Fibroblast of peridontal ligament (primary cell): ENCODE data around the gene CHAF1B.
"Not testable (repeated sequence)": the region's sequence is repeated elsewhere in the genome, so short reads cannot be mapped to it uniquely, and the experiment has no call there.

Experiments used
- DNase-seq: peaks from one replicate; pipeline ENCODE4 v3.0.0-alpha.2; 2010; ENCODE audit errors: extremely low read depth

CHAF1B gene

DNA sequence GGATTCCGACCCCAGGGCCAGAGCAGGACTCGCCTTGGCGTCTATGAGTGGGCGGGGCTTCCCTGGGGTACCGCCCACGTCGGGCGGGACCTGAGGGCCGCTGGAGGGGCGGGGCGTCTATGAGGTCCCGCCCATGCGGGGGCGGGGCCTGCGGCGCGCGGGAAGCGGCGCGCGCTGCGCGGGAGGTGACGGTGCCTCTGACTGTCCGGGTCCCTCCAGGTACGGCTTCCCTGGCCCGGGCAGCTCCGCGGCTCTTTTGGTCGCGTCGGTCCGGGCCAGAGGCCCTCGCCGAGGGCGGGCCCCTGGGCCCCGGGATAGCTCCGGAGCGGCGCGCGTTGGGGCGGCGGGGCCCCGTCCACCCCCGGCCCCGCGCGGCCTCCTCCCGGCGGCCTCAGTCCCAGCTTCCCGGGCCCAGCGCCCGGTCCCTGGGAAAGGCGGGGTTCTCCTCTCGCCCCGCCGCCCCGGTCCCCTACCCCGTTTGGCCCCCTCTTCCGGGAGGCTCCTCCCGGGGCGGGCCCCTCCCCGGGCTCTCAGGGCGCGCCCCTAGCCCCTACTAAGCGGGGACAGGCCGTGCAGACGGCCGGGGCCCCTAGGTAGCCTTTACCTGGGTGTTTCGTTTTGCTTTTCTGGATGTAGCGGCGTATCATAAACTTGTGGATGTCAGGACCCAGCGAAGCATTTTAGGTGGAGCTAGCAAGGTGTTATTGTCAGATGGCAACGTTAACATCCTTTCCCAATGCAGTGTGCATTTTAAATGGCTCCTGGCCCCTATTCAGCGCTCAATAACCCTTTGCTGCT, at the start of gene CHAF1B:
TSS of gene CHAF1B (plus strand) at position 160 of the 798 bp plus-strand sequence. CDS start 745 bp downstream, outside the sequence.
- DNase-seq, result peak; percentile 59

DNA sequence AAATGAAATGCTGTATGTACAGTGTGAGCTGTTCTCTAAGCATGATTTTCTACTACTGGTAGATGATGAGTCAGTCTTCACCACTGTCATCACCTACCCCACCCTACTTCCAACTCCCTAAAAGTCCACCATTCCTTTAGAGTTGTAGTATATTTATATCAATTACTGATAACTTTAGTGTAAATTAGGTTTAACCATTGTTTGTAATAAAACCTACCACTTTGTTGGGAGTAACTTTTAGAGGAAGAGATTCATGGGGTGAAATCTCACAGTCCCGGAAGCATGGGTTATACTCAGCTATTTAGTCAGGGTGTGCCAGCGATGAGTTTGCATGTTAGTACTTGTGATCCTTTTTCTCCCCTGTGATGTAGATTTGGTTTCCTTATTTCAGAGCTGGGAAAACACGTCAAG, 48.1 kb upstream of the CHAF1B start:
- DNase-seq, result peak; percentile 58

GRCh38 chr21:36338975-36339374, 46.2 kb upstream of the CHAF1B start:
- DNase-seq, result no peak

DNA sequence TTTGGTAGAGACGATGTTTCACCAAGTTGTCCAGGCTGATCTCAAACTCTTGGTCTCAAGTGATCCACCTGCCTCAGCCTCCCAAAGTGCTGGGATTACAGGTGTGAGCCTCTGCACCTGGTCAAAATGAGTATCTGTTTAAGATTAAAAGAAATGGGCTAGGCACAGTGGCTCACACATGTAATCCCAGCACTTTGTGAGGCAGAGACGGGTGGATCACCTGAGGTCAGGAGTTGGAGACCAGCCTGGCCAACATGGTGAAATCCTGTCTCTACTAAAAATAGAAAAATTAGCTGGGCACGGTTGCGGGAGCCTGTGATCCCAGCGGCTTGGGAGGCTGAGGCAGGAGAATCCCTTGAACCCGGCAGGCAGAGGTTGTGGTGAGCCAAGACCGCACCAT, 42.6 kb upstream of the CHAF1B start:
- DNase-seq, result not testable (repeated sequence)

GRCh38 chr21:36344931-36345330, 40.3 kb upstream of the CHAF1B start:
- no peak for DNase-seq

DNA sequence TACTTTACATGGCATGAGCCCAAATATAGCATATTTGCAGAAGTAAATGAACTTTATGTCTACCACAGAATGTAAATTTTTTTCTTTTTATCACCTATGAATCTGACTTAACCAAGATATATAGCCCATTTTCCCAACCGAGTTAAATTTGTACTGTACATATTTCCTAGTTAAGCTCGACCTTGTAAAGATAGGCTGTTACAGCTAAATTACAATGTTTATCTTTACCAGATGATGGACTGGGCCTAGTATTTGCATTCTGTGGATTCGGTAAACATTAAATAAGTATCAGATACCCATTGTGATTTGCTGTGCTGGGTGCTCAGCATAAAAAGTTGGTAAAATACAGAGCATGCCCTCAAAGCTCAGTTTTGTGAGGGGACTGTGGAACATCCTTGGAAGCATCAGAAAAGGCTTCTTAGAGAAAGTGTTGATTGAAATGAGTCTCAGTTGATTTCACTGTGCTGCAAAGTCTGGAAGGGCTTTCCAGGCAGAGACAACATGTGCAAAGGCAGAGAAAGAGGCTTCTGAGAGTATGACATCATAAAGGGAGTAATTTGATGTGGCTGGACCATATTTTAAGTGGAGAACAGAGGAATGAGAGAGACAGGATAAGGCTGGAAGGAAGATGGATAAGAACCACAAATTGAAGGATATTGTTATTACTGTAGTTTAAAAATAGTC, 37.8 kb upstream of the CHAF1B start:
- peak; percentile 47 for DNase-seq

DNA sequence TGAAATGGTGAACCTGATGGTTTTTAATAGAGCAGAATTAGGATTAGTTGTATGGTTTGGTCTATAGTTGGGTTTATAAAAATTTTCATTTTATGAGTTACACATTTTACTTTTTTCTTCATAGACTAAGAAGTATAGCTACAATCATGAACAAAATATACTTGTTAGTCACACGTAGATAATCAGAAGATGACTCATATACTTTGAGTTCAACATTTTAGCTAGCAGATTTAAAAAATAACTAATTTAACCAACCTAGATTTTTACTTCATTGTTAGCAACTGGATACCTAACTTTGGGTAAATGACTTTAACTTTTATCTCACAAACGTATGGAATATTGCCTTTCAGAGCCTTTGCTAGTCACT, 37.2 kb upstream of the CHAF1B start:
- peak; percentile 28 for DNase-seq

- no peak for DNase-seq
Observed at GRCh38 chr21:36349315-36349714, 35.9 kb upstream of the CHAF1B start.

DNA sequence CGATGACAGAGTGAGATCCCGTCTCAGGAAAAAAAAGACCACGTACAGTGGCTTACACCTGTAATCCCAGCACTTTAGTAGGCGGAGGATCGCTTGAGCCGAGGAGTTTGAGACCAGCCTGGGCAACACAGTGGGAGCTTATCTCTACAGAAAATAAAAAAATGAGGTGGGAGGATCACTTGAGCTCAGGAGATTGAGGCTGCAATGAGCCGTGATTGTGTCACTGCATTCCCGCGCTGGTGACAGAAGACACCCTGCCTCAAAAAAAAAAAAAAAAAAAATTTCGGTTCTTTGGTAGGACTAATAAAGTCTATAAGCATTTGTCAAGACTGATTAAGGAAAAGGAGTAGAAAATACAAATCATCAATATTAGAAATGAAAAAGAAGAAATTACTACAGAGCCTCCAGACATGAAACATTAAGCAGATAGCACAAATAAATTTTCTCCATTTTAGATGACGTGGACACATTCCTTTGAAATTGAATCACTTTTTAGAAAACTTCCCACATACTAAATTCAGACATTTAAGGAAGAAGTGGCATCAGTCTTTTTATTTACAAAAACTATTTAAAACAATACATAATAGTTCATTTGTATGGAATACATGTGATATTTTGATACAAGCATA, 34.8 kb upstream of the CHAF1B start:
- peak; percentile 71 for DNase-seq

DNA sequence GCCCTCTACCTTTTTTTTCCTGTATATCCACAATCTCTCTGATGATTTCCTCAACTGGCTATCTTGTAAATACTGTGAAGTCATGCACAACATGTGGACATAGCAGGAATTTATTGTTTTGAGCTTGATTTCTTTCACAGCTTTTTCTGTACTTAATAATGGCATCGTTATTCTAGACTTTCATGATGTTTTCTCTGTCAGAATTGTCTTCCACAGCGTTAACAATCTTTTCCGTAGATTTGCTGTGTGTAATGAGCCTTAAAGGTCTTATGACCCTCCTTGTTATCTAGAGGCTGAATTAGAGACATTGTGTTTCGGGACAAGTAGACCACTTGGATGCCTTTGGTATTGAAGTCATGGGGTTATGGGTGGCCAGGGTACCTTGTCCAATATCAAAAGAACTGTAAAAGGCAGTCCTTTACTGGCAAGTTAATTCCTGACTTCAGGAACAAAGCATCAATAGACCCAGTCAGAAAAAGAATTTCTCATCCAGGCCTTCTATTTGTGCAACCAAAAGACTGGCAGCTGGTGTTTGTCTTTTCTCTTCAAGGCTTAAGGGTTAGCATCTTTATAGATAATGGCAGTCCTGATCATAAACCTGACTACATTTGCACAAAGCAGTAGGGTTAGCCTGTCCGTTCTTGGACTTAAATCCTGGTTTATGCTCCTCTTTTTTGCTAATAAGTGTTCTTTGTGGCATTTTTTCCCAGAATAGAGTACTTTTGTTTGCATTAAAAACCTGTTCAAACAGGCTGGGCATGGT, 30.1 kb upstream of the CHAF1B start:
- no peak for DNase-seq

DNA sequence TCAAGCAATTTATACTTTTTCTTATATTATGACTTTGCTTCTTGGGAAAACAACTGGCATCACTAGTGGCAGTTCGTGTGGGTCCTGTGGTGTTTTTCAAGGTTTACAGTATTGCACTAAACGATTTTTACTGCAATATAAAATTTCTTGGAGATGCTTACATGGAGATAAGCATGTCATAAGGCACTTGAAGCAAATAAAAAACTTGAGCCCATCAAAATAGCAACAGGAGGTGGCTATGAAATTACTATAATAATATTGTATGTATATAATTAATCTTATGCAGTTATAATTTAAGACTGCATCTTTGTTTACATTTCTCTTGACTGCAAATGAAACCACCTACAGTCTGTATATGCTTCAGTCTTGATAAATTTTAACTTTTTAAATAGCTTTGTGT, 29.3 kb upstream of the CHAF1B start:
- DNase-seq, result no peak

DNA sequence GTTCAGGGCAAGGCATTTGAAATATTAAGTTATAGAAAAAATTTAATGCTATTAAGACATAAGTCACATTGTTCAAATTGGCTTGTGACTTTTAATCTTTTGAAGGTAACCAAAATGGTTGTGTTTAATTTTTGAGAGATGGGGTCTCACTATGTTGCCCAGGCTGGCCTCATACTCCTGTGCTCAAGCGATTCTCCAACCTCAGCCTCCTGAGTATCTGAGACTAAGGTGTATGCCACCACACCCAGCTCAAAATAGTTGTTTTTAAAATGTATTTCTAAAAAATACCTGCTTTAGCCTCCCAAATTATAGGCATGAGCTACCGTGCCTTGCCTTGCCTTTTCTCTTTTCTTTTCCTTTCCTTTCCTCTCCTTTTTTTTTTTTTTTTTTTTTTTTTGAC, 26.0 kb upstream of the CHAF1B start:
- no peak for DNase-seq

GRCh38 chr21:36369064-36369685, 16.0 kb upstream of the CHAF1B start:
- no peak for DNase-seq

DNA sequence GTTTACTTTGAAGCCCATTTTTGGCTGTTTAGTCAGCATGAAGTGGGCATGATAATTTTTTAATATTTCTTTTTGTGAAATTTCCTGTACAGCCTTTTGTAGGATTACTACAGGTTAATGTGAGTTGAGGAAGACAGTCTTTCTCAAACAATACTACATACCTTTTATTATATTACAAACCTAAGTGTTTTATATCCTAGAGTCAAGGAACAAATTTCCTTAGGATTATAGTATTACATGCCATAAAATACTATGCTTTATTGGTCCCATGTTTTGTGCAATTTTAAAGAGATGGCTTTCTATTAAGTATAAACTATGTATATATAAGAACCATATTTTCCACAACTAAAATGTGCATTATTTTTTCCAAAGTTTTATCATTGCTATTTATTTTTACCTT, 9.2 kb upstream of the CHAF1B start:
- no peak for DNase-seq

- DNase-seq, result no peak
Observed at GRCh38 chr21:36377391-36377842, 7.8 kb upstream of the CHAF1B start.

DNA sequence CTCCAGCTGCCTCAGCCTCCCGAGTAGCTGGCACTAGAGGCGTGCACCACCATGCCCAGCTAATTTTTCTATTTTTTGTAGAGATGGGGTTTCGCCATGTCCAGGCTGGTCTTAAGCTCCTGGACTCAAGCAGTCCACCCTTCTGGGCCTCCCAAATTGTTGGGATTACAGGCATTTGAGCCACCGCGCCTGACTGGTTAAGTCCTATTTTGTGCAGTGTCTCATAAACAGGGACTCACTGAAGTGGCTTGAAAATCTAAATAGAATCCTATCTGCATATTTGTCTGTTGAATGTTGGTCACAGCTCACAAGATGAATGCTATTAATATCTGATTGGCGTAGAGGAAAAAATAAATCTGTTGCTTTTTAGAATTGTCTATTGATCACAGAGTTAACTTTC, 5.9 kb upstream of the CHAF1B start:
- DNase-seq, result no peak

DNA sequence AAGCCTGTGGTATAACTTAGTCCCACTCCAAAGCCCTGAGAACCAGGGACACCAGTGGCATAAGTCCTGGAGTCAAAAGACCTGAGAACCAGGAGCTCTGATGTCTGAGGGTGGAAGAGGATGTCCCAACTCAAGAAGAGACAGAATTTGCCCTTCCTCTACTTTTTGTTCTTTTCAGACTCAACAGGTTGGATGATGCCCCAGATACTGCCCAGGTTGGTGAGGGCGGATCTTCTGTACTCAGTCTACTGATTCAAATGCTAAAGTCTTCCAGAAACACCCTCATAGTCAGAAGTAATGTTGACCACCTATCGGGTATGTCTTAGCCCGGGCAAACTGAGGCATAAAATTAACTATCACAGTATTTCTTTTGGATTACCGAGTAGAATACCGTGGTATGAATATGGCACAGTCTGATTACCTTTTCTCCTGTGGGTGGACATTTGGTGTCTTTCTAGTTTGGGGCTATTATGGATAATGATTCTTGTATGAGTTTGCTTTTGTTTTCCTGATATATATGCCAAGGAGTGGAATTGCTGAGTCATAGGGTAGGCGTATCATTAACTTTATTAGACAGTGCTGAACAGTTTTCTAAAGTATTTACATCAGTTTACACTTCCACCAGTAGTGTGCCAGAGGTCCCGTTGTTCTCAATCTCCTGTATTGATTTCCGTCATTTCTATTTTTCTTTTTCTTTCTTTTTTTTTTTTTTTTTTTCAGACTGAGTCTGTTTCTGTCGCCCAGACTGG, 3.2 kb upstream of the CHAF1B start:
- peak; percentile 27 for DNase-seq

DNA sequence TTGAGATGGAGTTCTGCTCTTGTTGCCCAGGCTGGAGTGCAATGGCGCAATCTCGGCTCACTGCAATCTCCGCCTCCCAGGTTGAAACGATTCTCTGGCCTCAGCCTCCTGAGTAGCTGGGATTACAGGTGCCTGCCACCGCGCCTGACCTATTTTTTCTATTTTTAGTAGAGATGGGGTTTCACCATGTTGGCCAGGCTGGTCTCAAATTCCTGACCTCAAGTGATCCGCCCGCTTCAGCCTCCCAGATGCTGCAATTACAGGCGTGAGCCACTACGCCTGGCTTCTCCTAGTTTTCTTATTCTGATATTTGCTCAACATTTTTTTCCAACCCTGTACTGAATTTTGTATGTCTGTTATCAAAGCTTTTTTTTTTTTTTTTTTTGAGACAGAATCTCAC, 2.5 kb upstream of the CHAF1B start:
- DNase-seq, result not testable (repeated sequence)

DNA sequence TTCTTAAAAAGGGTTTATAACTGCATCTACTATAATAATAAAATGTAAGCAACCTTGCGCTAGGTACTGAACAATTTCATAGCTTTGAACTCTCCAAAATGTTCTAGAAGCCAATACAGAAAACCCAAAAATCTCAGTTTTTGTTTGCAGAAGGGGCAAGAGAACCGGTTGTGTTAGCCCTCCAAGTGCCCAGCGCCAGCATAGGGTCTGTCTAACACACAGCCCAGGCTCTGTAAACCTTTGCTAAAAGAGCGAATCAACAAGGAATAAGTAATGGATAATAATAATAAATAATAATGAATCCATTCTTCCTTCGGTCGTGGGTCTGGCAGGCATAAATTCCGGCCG, 333 bp upstream of the CHAF1B start:
- no peak for DNase-seq

GRCh38 chr21:36386031-36386642, 945 bp downstream of the CHAF1B start:
- peak; percentile 20 for DNase-seq

GRCh38 chr21:36388096-36388495, 2.9 kb downstream of the CHAF1B start:
- DNase-seq, result no peak
